Activated CD8-positive, alpha-beta T cell treated with anti-CD3 and anti-CD28 coated beads, Interleukin-2, amount 10 ng/mL, durations not matched to agents 7 days and 5 days (primary cell): ENCODE data around the gene PACS1. TPM values are rescaled to one million over a fixed set of nuclear protein-coding genes. Genes with fewer than 3 reads are reported as not detected.

ENCODE experiments used
- ATAC-seq: fragments of 150-1000 bp; cut with Tn5 transposase; one replicate; pipeline ENCODE4 v1.10.0; 2021; ENCODE audit warnings: moderate library complexity
- CTCF ChIA-PET: fragments of 350-600 bp; sonication (Branson Sonifier 250); formaldehyde crosslinking; loops from one replicate; lab custom pipeline; 2021; ENCODE audit warnings: antibody characterized with exemption; lab: Charles Lee
- POLR2A ChIA-PET: fragments of 350-600 bp; sonication (Branson Sonifier 250); formaldehyde crosslinking; loops from one replicate; lab custom pipeline; 2021; ENCODE audit warnings: antibody characterized with exemption; lab: Charles Lee
- DNase-seq: peaks from one replicate; pipeline ENCODE4 v3.0.0-alpha.2; 2020
- H3K27ac Mint-ChIP-seq: one replicate; pipeline ENCODE4 v1.8.0; 2021; ENCODE audit warnings: mild to moderate bottlenecking, mixed read lengths
- H3K27me3 Mint-ChIP-seq: one replicate; pipeline ENCODE4 v1.8.0; 2021; ENCODE audit warnings: low read depth, mixed read lengths
- H3K36me3 Mint-ChIP-seq: one replicate; pipeline ENCODE4 v1.8.0; 2021; ENCODE audit warnings: low read depth, mixed read lengths
- H3K4me1 Mint-ChIP-seq: one replicate; pipeline ENCODE4 v1.8.0; 2021; ENCODE audit warnings: low read depth, mixed read lengths
- H3K4me3 Mint-ChIP-seq: one replicate; pipeline ENCODE4 v1.8.0; 2021; ENCODE audit warnings: mild to moderate bottlenecking, mixed read lengths
- H3K9me3 Mint-ChIP-seq: one replicate; pipeline ENCODE4 v1.8.0; 2022; ENCODE audit warnings: mixed read lengths; ENCODE audit not compliant: insufficient read depth
- total RNA-seq, 2 experiments: library from RNA; stranded (reverse); gene quantifications; one replicate each; pipeline ENCODE4 v1.2.3, GENCODE V29; 2021

Gene PACS1
- total RNA-seq, 2 experiments from 2014 or later: 84.6 to 91.6 TPM

GRCh38 chr11:66230156-66230555, 160.1 kb downstream of the PACS1 start:
- POLR2A ChIA-PET: no interaction called here
- peaks cover 29% of the 10 kb centered on the region for H3K36me3 Mint-ChIP-seq
- no peaks in the 10 kb centered on the region for H3K9me3 Mint-ChIP-seq
- CTCF ChIA-PET: no interaction called here
- DNase-seq (no peak), ATAC-seq (no peak)
- H3K27me3 Mint-ChIP-seq: no peaks in the 10 kb centered on the region
- no peak overlapping the region for H3K4me3 Mint-ChIP-seq
- no peak overlapping the region for H3K27ac Mint-ChIP-seq
- H3K4me1 Mint-ChIP-seq: peaks cover 8% of the 10 kb centered on the region

- Mint-ChIP-seq H3K4me1 (peaks cover 7% of the 10 kb centered on the region), H3K4me3 (no peak overlapping the region), H3K27ac (no peak overlapping the region), H3K27me3 (no peaks in the 10 kb centered on the region), H3K9me3 (no peaks in the 10 kb centered on the region), H3K36me3 (peaks cover 34% of the 10 kb centered on the region)
- ATAC-seq (no peak), DNase-seq (no peak)
- POLR2A ChIA-PET: interaction anchor here (0.8 kb wide), 1 partner anchor 47 kb away, joined by 3 read pairs; no protein-coding TSS in a partner anchor
- CTCF ChIA-PET: no interaction called here
These were observed 160.9 kb downstream of the PACS1 start for GRCh38 chr11:66230978-66231377.

GRCh38 chr11:66231561-66231960, 161.5 kb downstream of the PACS1 start:
- Mint-ChIP-seq H3K27ac (no peak overlapping the region), H3K4me1 (peaks cover 1% of the 10 kb centered on the region), H3K4me3 (no peak overlapping the region), H3K9me3 (no peaks in the 10 kb centered on the region), H3K36me3 (peaks cover 34% of the 10 kb centered on the region), H3K27me3 (no peaks in the 10 kb centered on the region)
- CTCF ChIA-PET: no interaction called here
- ATAC-seq (no peak), DNase-seq (no peak)
- POLR2A ChIA-PET: interaction anchor here (0.8 kb wide), 1 partner anchor 47 kb away, joined by 3 read pairs; no protein-coding TSS in a partner anchor

- Mint-ChIP-seq H3K27me3 (no peaks in the 10 kb centered on the region), H3K4me3 (no peak overlapping the region)
- CTCF ChIA-PET: no interaction called here
These were observed 162.7 kb downstream of the PACS1 start for GRCh38 chr11:66232769-66233168.

GRCh38 chr11:66233301-66233700, 163.2 kb downstream of the PACS1 start:
- Mint-ChIP-seq H3K36me3 (peaks cover 34% of the 10 kb centered on the region), H3K27ac (no peak overlapping the region)
- CTCF ChIA-PET: no interaction called here

More at GRCh38 chr11:66232769-66233168, 162.7 kb downstream of the PACS1 start:
- Mint-ChIP-seq H3K36me3 (peaks cover 34% of the 10 kb centered on the region), H3K4me1 (no peaks in the 10 kb centered on the region), H3K9me3 (no peaks in the 10 kb centered on the region), H3K27ac (no peak overlapping the region)
- POLR2A ChIA-PET: no interaction called here
- DNase-seq (no peak), ATAC-seq (no peak)

GRCh38 chr11:66235141-66235540, 165.1 kb downstream of the PACS1 start:
- Mint-ChIP-seq H3K4me3 (no peak overlapping the region), H3K9me3 (no peaks in the 10 kb centered on the region), H3K36me3 (peaks cover 40% of the 10 kb centered on the region), H3K4me1 (peaks cover 4% of the 10 kb centered on the region), H3K27me3 (no peaks in the 10 kb centered on the region), H3K27ac (peak overlapping the region; percentile 1)
- ChIA-PET CTCF (interaction anchor here (3.8 kb wide), 1 partner anchor 13 kb away, joined by 14 read pairs; no protein-coding TSS in a partner anchor), POLR2A (no interaction called here)
- no peak for ATAC-seq
- DNase-seq: no peak

More at GRCh38 chr11:66233301-66233700, 163.2 kb downstream of the PACS1 start:
- H3K27me3 Mint-ChIP-seq: no peaks in the 10 kb centered on the region
- POLR2A ChIA-PET: no interaction called here
- DNase-seq: no peak
- no peaks in the 10 kb centered on the region for H3K4me1 Mint-ChIP-seq
- H3K9me3 Mint-ChIP-seq: no peaks in the 10 kb centered on the region
- H3K4me3 Mint-ChIP-seq: no peak overlapping the region
- ATAC-seq: no peak

- H3K36me3 Mint-ChIP-seq: peaks cover 45% of the 10 kb centered on the region
- no peaks in the 10 kb centered on the region for H3K9me3 Mint-ChIP-seq
- peaks cover 6% of the 10 kb centered on the region for H3K4me1 Mint-ChIP-seq
- H3K27ac Mint-ChIP-seq: peak overlapping the region; percentile 55
- ChIA-PET POLR2A (no interaction called here), CTCF (interaction anchor here (1.3 to 3.8 kb wide), 2 partner anchors 16 to 148 kb away, joined by 5 to 14 read pairs; no protein-coding TSS in a partner anchor)
- no peaks in the 10 kb centered on the region for H3K27me3 Mint-ChIP-seq
- ATAC-seq: no peak
- H3K4me3 Mint-ChIP-seq: no peak overlapping the region
- no peak for DNase-seq
These were observed 167.8 kb downstream of the PACS1 start for GRCh38 chr11:66237867-66238266.

- Mint-ChIP-seq H3K4me3 (no peak overlapping the region), H3K36me3 (peaks cover 40% of the 10 kb centered on the region), H3K9me3 (no peaks in the 10 kb centered on the region), H3K27me3 (no peaks in the 10 kb centered on the region), H3K4me1 (peaks cover 12% of the 10 kb centered on the region), H3K27ac (peak overlapping the region; percentile 43)
- ATAC-seq: no peak
- ChIA-PET POLR2A (no interaction called here), CTCF (interaction anchor here (1.2 kb wide), 1 partner anchor 170 kb away, joined by 3 read pairs; no protein-coding TSS in a partner anchor)
- DNase-seq: no peak
These were observed 168.8 kb downstream of the PACS1 start for GRCh38 chr11:66238786-66239413.

- peak overlapping the region; percentile 18 for H3K27ac Mint-ChIP-seq
- no peaks in the 10 kb centered on the region for H3K27me3 Mint-ChIP-seq
- H3K9me3 Mint-ChIP-seq: no peaks in the 10 kb centered on the region
- DNase-seq: no peak
- ATAC-seq: no peak
- peaks cover 18% of the 10 kb centered on the region for H3K4me1 Mint-ChIP-seq
- no peak overlapping the region for H3K4me3 Mint-ChIP-seq
- ChIA-PET POLR2A (no interaction called here), CTCF (interaction anchor here (1.2 kb wide), 1 partner anchor 171 kb away, joined by 3 read pairs; no protein-coding TSS in a partner anchor)
- H3K36me3 Mint-ChIP-seq: peaks cover 40% of the 10 kb centered on the region
These were observed 169.4 kb downstream of the PACS1 start for GRCh38 chr11:66239511-66239910.

GRCh38 chr11:66239998-66240780, 170.1 kb downstream of the PACS1 start:
- no peaks in the 10 kb centered on the region for H3K27me3 Mint-ChIP-seq

GRCh38 chr11:66240781-66241136, 170.7 kb downstream of the PACS1 start:
- ATAC-seq (no peak), DNase-seq (no peak)
- CTCF ChIA-PET: interaction anchor here (0.7 to 1.2 kb wide), 3 partner anchors 18 to 105 kb away, joined by 3 to 5 read pairs (median 3); no protein-coding TSS in a partner anchor
- no peaks in the 10 kb centered on the region for H3K27me3 Mint-ChIP-seq
- peak overlapping the region; percentile 68 for H3K27ac Mint-ChIP-seq
- POLR2A ChIA-PET: interaction anchor here (0.8 kb wide), 1 partner anchor 13 kb away, joined by 3 read pairs; no protein-coding TSS in a partner anchor
- H3K9me3 Mint-ChIP-seq: no peaks in the 10 kb centered on the region
- peaks cover 35% of the 10 kb centered on the region for H3K36me3 Mint-ChIP-seq
- H3K4me3 Mint-ChIP-seq: no peak overlapping the region
- peaks cover 18% of the 10 kb centered on the region for H3K4me1 Mint-ChIP-seq

More at GRCh38 chr11:66239998-66240780, 170.1 kb downstream of the PACS1 start:
- CTCF ChIA-PET: interaction anchor here (0.7 to 1.2 kb wide), 2 partner anchors 18 to 105 kb away, joined by 3 to 5 read pairs; no protein-coding TSS in a partner anchor
- POLR2A ChIA-PET: no interaction called here
- H3K4me3 Mint-ChIP-seq: no peak overlapping the region
- DNase-seq (no peak), ATAC-seq (no peak)
- H3K36me3 Mint-ChIP-seq: peaks cover 40% of the 10 kb centered on the region
- H3K4me1 Mint-ChIP-seq: peaks cover 18% of the 10 kb centered on the region
- peak overlapping the region; percentile 39 for H3K27ac Mint-ChIP-seq
- H3K9me3 Mint-ChIP-seq: no peaks in the 10 kb centered on the region
